HCT116 (cell line): ENCODE measurements around the gene LRRTM2. TPM values are rescaled to one million over a fixed set of nuclear protein-coding genes. Genes with fewer than 3 reads are reported as not detected.

Experiments
- ATAC-seq: fragments of 200-7000 bp; cut with Tn5 transposase; 2 replicates; pipeline ENCODE4 v1.9.1; 2020; ENCODE audit warnings: mild to moderate bottlenecking, moderate library complexity
- BruUV-seq: library from RNA; stranded (reverse); fragments of 400-500 nt; replicated peaks from 2 replicates; lab custom pipeline; 2021; lab: Mats Ljungman, UMichigan
- CTCF ChIA-PET: fragments of 300-600 bp; sonication (Branson Sonifier 250); formaldehyde crosslinking; loops from one replicate; lab custom pipeline; 2021; ENCODE audit warnings: antibody characterized with exemption; lab: Charles Lee
- POLR2A ChIA-PET: fragments of 300-600, 350-600 bp; sonication (Branson Sonifier 250); formaldehyde crosslinking; loops from one replicate; lab custom pipeline; 2021; ENCODE audit warnings: antibody characterized with exemption; lab: Charles Lee
- RAD21 ChIA-PET, 2 experiments: fragments of 300-600 bp; sonication (Branson Sonifier 250); formaldehyde crosslinking; loops; one replicate each; lab custom pipeline; 2023; ENCODE audit warnings: low total read pairs in 2 of 2; ENCODE audit not compliant: uncharacterized antibody in 2 of 2, unreplicated experiment in 2 of 2, low non-redundant PET in 1 of 2; lab: Charles Lee
- DNase-seq: peaks from one replicate; pipeline ENCODE4 v3.0.0-alpha.2; 2010; ENCODE audit warnings: low read depth, low spot score
- H2AFZ ChIP-seq: fragments of 200-600 bp; shearing (Covaris generic), sonication (generic); 2 replicates; pipeline ENCODE4 v1.6.1; 2017; ENCODE audit warnings: low read depth, mixed run types, mixed read lengths, antibody characterized with exemption, low read length; ENCODE audit not compliant: poor library complexity, severe bottlenecking
- H3K27ac ChIP-seq: 2 replicates; pipeline ENCODE4 v1.5.1; 2012; ENCODE audit warnings: low read depth, low read length
- H3K27me3 ChIP-seq: fragments of 200-600 bp; sonication (generic); 2 replicates; pipeline ENCODE4 v1.6.1; 2016; ENCODE audit warnings: mixed run types, low read length, mixed read lengths; ENCODE audit not compliant: insufficient read depth
- H3K36me3 ChIP-seq, 2 experiments: fragments of 200-500 bp in 1 of 2; fragments of 200-600 bp in 1 of 2; sonication (Bioruptor generic) in 1 of 2; sonication (generic) in 1 of 2; 2 replicates each; pipeline versions ENCODE4 v1.5.1 to v1.6.1; 2014 to 2016; ENCODE audit warnings: low read length in 2 of 2, inconsistent platforms in 1 of 2, mixed read lengths in 1 of 2, mixed run types in 1 of 2; ENCODE audit not compliant: insufficient read depth in 2 of 2, control insufficient read depth in 1 of 2
- H3K4me1 ChIP-seq, 2 experiments: fragments of 200-600 bp in 1 of 2; sonication (generic) in 1 of 2; 2 replicates each; pipeline versions ENCODE4 v1.5.1 to v1.6.1; 2012 to 2017; ENCODE audit warnings: low read length in 2 of 2, inconsistent platforms in 1 of 2, mild to moderate bottlenecking in 1 of 2, mixed read lengths in 1 of 2, mixed run types in 1 of 2, moderate library complexity in 1 of 2; ENCODE audit not compliant: insufficient read depth in 2 of 2, control insufficient read depth in 1 of 2
- H3K4me2 ChIP-seq: fragments of 200-600 bp; sonication (generic); 2 replicates; pipeline ENCODE4 v1.6.1; 2017; ENCODE audit warnings: mixed run types, low read length, mixed read lengths
- H3K4me3 ChIP-seq, 2 experiments: fragments of 200-600 bp in 1 of 2; sonication (generic) in 1 of 2; replicated peaks in 1 of 2; 2 replicates each; pipeline ENCODE4 v1.5.1; 2011 to 2016; ENCODE audit warnings: low read length in 2 of 2, control low read depth in 1 of 2, low read depth in 1 of 2, mild to moderate bottlenecking in 1 of 2, mixed read lengths in 1 of 2, mixed run types in 1 of 2
- H3K79me2 ChIP-seq: fragments of 200-600 bp; sonication (generic); 2 replicates; pipeline ENCODE4 v1.6.1; 2017; ENCODE audit warnings: mild to moderate bottlenecking, mixed run types, low read length, moderate library complexity, mixed read lengths; ENCODE audit not compliant: insufficient read depth
- H3K9ac ChIP-seq: fragments of 200-600 bp; sonication (generic); 2 replicates; pipeline ENCODE4 v1.6.1; 2016; ENCODE audit warnings: low read length, mixed read lengths
- H3K9me2 ChIP-seq: fragments of 200-600 bp; sonication (generic), shearing (Covaris generic); 2 replicates; pipeline ENCODE4 v1.6.1; 2017; ENCODE audit warnings: mixed run types, mild to moderate bottlenecking, moderate library complexity; ENCODE audit not compliant: insufficient read depth
- H3K9me3 ChIP-seq, 2 experiments: fragments of 200-500 bp in 1 of 2; fragments of 200-600 bp in 1 of 2; sonication (Bioruptor generic) in 1 of 2; sonication (generic) in 1 of 2; 2 replicates each; pipeline ENCODE4 v1.6.1; 2014 to 2017; ENCODE audit warnings: low read length in 2 of 2, mixed read lengths in 2 of 2, inconsistent platforms in 1 of 2, low read depth in 1 of 2, mild to moderate bottlenecking in 1 of 2, mixed run types in 1 of 2, moderate library complexity in 1 of 2; ENCODE audit not compliant: control insufficient read depth in 1 of 2, insufficient read depth in 1 of 2
- H4K20me1 ChIP-seq: fragments of 200-600 bp; sonication (generic), shearing (Covaris generic); 2 replicates; pipeline ENCODE4 v1.6.1; 2017; ENCODE audit warnings: mixed run types, mild to moderate bottlenecking, moderate library complexity; ENCODE audit not compliant: insufficient read depth
- CEBPB ChIP-seq: IDR thresholded peaks from 2 replicates; pipeline ENCODE4 v1.6.1; 2012; ENCODE audit warnings: low read depth
- EGR1 ChIP-seq: IDR thresholded peaks from 2 replicates; pipeline ENCODE4 v1.6.1; 2012; ENCODE audit warnings: low read depth
- EZH2 ChIP-seq: fragments of 200-600 bp; sonication (generic); IDR thresholded peaks from 2 replicates; pipeline ENCODE4 v1.6.1; 2017; ENCODE audit warnings: antibody characterized with exemption, mixed run types
- EZH2phosphoT487 ChIP-seq: fragments of 200-600 bp; IDR thresholded peaks from 2 replicates; pipeline ENCODE4 v1.6.1; 2018; ENCODE audit warnings: antibody characterized with exemption, borderline replicate concordance
- FOSL1 ChIP-seq: IDR thresholded peaks from 2 replicates; pipeline ENCODE4 v1.6.1; 2012; ENCODE audit warnings: low read depth
- JUND ChIP-seq: IDR thresholded peaks from 2 replicates; pipeline ENCODE4 v1.6.1; 2012
- POLR2A ChIP-seq: IDR thresholded peaks from 2 replicates; pipeline ENCODE4 v1.7.0; 2011; ENCODE audit warnings: borderline replicate concordance; ENCODE audit not compliant: insufficient read depth, insufficient read length; ENCODE audit errors: extremely low read depth
- POLR2AphosphoS5 ChIP-seq: IDR thresholded peaks from 2 replicates; pipeline ENCODE4 v1.6.1; 2011; ENCODE audit warnings: mild to moderate bottlenecking, low read depth, low read length, moderate library complexity
- RAD21 ChIP-seq: IDR thresholded peaks from 2 replicates; pipeline ENCODE4 v1.6.1; 2012; ENCODE audit warnings: low read depth, mild to moderate bottlenecking
- REST ChIP-seq: IDR thresholded peaks from 2 replicates; pipeline ENCODE4 v1.6.1; 2012; ENCODE audit warnings: low read depth
- SP1 ChIP-seq: IDR thresholded peaks from 2 replicates; pipeline ENCODE4 v1.6.1; 2012; ENCODE audit warnings: low read depth
- SRF ChIP-seq: IDR thresholded peaks from 2 replicates; pipeline ENCODE4 v1.6.1; 2012; ENCODE audit warnings: low read depth
- TCF7L2 ChIP-seq: IDR thresholded peaks from 2 replicates; pipeline ENCODE4 v1.7.0; 2011; ENCODE audit warnings: borderline replicate concordance, inconsistent platforms; ENCODE audit not compliant: insufficient read depth, insufficient read length; ENCODE audit errors: extremely low read depth
- YY1 ChIP-seq: IDR thresholded peaks from 2 replicates; pipeline ENCODE4 v1.6.1; 2011; ENCODE audit warnings: low read length, low read depth, moderate library complexity, mild to moderate bottlenecking; ENCODE audit not compliant: insufficient replicate concordance; ENCODE audit errors: extremely low read depth
- ZFX ChIP-seq: fragments of 450-650 bp; IDR thresholded peaks from 2 replicates; pipeline ENCODE4 v1.6.1; 2017
- ZNF274 ChIP-seq: fragments of 200-500 bp; sonication (Bioruptor generic); IDR thresholded peaks from 2 replicates; pipeline ENCODE4 v1.6.1; 2014; ENCODE audit warnings: mild to moderate bottlenecking, low read depth, low read length, inconsistent platforms
- intact Hi-C: fragments of 100-400 bp; cut with micrococcal nuclease; formaldehyde crosslinking; loops from 2 replicates; pipeline ENCODE4 v1.10.0; 2022
- total RNA-seq: library from RNA; stranded (reverse); gene quantifications from one replicate; pipeline ENCODE4 v1.2.1, GENCODE V29; 2021; ENCODE audit not compliant: unreplicated experiment
- TF ChIP-seq, protein P1 (sequence below): IDR thresholded peaks from 2 replicates; pipeline ENCODE4 v1.6.1; 2012
- TF ChIP-seq, protein P2 (sequence below): IDR thresholded peaks from 2 replicates; pipeline ENCODE4 v1.6.1; 2011; ENCODE audit warnings: mild to moderate bottlenecking, low read length, moderate library complexity; ENCODE audit not compliant: insufficient replicate concordance; ENCODE audit errors: extremely low read depth
- TF ChIP-seq, protein P3 (sequence below): IDR thresholded peaks from 2 replicates; pipeline ENCODE4 v1.6.1; 2012

LRRTM2 gene
- total RNA-seq, 1 experiment from 2014 or later = not detected

GRCh38 chr5:138819081-138819480 lies 56.1 kb downstream of the LRRTM2 start:
- H3K9me2 ChIP-seq = no peaks in the 10 kb centered on the region
- DNase-seq (no peak), ATAC-seq (no peak)
- no peak overlapping the region for H3K4me3 ChIP-seq
- no peaks in the 10 kb centered on the region for H3K9me3 ChIP-seq
- H2AFZ ChIP-seq = no peak overlapping the region
- intact Hi-C loops = no loop called here
- H3K4me2 ChIP-seq = no peak overlapping the region
- POLR2A ChIA-PET = no interaction called here
- CTCF ChIA-PET = no interaction called here
- TF ChIP-seq CEBPB (no peak), YY1 (no peak), EZH2phosphoT487 (no peak), ZFX (no peak), RAD21 (no peak), FOSL1 (no peak), SRF (no peak), ZNF274 (no peak), POLR2A (no peak), JUND (no peak), EGR1 (no peak), POLR2AphosphoS5 (no peak), TCF7L2 (no peak), EZH2 (no peak), SP1 (no peak), REST (no peak)
- TF ChIP-seq, protein P1, sequence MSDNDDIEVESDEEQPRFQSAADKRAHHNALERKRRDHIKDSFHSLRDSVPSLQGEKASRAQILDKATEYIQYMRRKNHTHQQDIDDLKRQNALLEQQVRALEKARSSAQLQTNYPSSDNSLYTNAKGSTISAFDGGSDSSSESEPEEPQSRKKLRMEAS = no peak
- TF ChIP-seq, protein P2, sequence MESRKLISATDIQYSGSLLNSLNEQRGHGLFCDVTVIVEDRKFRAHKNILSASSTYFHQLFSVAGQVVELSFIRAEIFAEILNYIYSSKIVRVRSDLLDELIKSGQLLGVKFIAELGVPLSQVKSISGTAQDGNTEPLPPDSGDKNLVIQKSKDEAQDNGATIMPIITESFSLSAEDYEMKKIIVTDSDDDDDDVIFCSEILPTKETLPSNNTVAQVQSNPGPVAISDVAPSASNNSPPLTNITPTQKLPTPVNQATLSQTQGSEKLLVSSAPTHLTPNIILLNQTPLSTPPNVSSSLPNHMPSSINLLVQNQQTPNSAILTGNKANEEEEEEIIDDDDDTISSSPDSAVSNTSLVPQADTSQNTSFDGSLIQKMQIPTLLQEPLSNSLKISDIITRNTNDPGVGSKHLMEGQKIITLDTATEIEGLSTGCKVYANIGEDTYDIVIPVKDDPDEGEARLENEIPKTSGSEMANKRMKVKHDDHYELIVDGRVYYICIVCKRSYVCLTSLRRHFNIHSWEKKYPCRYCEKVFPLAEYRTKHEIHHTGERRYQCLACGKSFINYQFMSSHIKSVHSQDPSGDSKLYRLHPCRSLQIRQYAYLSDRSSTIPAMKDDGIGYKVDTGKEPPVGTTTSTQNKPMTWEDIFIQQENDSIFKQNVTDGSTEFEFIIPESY = no peak
- TF ChIP-seq, protein P3, sequence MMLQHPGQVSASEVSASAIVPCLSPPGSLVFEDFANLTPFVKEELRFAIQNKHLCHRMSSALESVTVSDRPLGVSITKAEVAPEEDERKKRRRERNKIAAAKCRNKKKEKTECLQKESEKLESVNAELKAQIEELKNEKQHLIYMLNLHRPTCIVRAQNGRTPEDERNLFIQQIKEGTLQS = no peak
- no peak overlapping the region for H3K27ac ChIP-seq
- H3K9ac ChIP-seq = no peak overlapping the region
- H3K27me3 ChIP-seq = no peaks in the 10 kb centered on the region
- peaks cover 84% of the 10 kb centered on the region for H3K79me2 ChIP-seq
- no peaks in the 10 kb centered on the region for H3K4me1 ChIP-seq
- RAD21 ChIA-PET = no interaction called here
- H3K36me3 ChIP-seq = 0 out of 4 replicates have a peak, but pooled peaks cover 0 to 6% of the 10 kb centered on the region in 2 experiments
- BruUV-seq = no TSS peak
- H4K20me1 ChIP-seq = no peaks in the 10 kb centered on the region
